ENCODE measurements around the gene R3HDM2.

Gene R3HDM2

GRCh38 chr12:57330992-57331391 lies 99.9 kb downstream of the R3HDM2 start:
- TF ChIP-seq CTCF (IDR thresholded peaks at IDR 0.05; ENCODE audit: low read depth, low read length) (no peak), POLR2A (IDR thresholded peaks at IDR 0.05; ENCODE audit: extremely low read depth, insufficient read length) (no peak), MAX (IDR thresholded peaks at IDR 0.05; ENCODE audit: low read depth, low read length) (no peak), MYC (IDR thresholded peaks at IDR 0.05; ENCODE audit: low read depth, low read length) (no peak)
- DNase-seq (ENCODE audit: low read depth): peak; percentile 29
- H3K4me3 ChIP-seq (ENCODE audit: low read depth, low read length): no peak overlapping the region

DNA sequence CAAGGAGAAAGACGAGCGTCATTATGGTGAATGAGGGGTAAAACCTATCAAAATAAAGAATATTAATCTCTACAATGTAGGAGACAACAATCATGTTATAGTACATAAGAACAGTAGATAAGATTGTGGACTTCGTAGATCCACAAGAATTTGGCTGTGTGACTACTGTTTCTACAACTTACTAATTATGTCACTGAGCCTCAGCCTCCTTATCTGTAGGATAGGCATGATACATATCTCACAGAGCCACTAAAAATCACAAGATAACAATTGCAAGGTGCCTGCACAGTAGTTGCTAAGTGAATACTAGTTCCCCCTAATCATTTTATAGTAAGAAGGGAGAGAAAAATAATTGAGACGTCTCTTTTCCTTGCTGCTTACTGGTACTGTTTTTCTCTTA lies 101.6 kb downstream of the R3HDM2 start:
- TF ChIP-seq CTCF (IDR thresholded peaks at IDR 0.05; ENCODE audit: low read depth, low read length): no peak
- TF ChIP-seq MYC (IDR thresholded peaks at IDR 0.05; ENCODE audit: low read depth, low read length): no peak
- TF ChIP-seq MAX (IDR thresholded peaks at IDR 0.05; ENCODE audit: low read depth, low read length): no peak
- H3K4me3 ChIP-seq (ENCODE audit: low read depth, low read length): no peak overlapping the region
- no peak for DNase-seq (ENCODE audit: low read depth)

- H3K4me3 ChIP-seq (ENCODE audit: low read depth, low read length): no peak overlapping the region
- TF ChIP-seq CTCF (IDR thresholded peaks at IDR 0.05; ENCODE audit: low read depth, low read length) (no peak), MYC (IDR thresholded peaks at IDR 0.05; ENCODE audit: low read depth, low read length) (no peak), POLR2A (IDR thresholded peaks at IDR 0.05; ENCODE audit: extremely low read depth, insufficient read length) (no peak), MAX (IDR thresholded peaks at IDR 0.05; ENCODE audit: low read depth, low read length) (no peak)
- no peak for DNase-seq (ENCODE audit: low read depth)
Measured at GRCh38 chr12:57325395-57325794, 105.4 kb downstream of the R3HDM2 start.

DNA sequence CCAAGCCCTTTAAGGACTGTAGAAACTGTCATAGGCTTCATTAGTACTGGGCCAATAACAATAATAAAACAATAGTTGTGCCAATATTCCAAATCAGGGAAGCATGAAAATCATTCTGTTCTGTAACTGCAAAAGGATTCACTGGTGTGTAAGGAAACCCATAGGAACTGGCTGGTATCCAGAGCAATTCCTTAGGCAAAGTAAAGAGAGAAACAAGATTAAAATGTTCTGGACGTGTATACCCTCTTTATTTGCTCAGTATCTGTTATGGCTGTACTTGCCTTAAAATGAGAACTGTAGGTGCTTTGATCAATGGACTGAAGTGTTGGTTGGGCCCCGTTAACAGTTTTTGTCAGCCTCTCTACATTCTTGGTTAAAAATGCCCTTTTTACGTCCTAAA lies 107.4 kb downstream of the R3HDM2 start:
- H3K4me3 ChIP-seq (ENCODE audit: low read depth, low read length): no peak overlapping the region
- no peak for TF ChIP-seq POLR2A (IDR thresholded peaks at IDR 0.05; ENCODE audit: extremely low read depth, insufficient read length)
- TF ChIP-seq MAX (IDR thresholded peaks at IDR 0.05; ENCODE audit: low read depth, low read length): no peak
- no peak for TF ChIP-seq CTCF (IDR thresholded peaks at IDR 0.05; ENCODE audit: low read depth, low read length)
- TF ChIP-seq MYC (IDR thresholded peaks at IDR 0.05; ENCODE audit: low read depth, low read length): no peak
- no peak for DNase-seq (ENCODE audit: low read depth)

GRCh38 chr12:57320639-57321038 lies 110.2 kb downstream of the R3HDM2 start:
- H3K4me3 ChIP-seq (ENCODE audit: low read depth, low read length): no peak overlapping the region
- DNase-seq (ENCODE audit: low read depth): no peak
- TF ChIP-seq CTCF (IDR thresholded peaks at IDR 0.05; ENCODE audit: low read depth, low read length) (no peak), MAX (IDR thresholded peaks at IDR 0.05; ENCODE audit: low read depth, low read length) (no peak), MYC (IDR thresholded peaks at IDR 0.05; ENCODE audit: low read depth, low read length) (no peak), POLR2A (IDR thresholded peaks at IDR 0.05; ENCODE audit: extremely low read depth, insufficient read length) (no peak)
